ENCODE measurements around the gene SH3RF2.
"Not testable (repeated sequence)": the region's sequence is repeated elsewhere in the genome, so short reads cannot be mapped to it uniquely, and the experiment has no call there.

SH3RF2 gene, protein sequence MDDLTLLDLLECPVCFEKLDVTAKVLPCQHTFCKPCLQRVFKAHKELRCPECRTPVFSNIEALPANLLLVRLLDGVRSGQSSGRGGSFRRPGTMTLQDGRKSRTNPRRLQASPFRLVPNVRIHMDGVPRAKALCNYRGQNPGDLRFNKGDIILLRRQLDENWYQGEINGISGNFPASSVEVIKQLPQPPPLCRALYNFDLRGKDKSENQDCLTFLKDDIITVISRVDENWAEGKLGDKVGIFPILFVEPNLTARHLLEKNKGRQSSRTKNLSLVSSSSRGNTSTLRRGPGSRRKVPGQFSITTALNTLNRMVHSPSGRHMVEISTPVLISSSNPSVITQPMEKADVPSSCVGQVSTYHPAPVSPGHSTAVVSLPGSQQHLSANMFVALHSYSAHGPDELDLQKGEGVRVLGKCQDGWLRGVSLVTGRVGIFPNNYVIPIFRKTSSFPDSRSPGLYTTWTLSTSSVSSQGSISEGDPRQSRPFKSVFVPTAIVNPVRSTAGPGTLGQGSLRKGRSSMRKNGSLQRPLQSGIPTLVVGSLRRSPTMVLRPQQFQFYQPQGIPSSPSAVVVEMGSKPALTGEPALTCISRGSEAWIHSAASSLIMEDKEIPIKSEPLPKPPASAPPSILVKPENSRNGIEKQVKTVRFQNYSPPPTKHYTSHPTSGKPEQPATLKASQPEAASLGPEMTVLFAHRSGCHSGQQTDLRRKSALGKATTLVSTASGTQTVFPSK

DNA sequence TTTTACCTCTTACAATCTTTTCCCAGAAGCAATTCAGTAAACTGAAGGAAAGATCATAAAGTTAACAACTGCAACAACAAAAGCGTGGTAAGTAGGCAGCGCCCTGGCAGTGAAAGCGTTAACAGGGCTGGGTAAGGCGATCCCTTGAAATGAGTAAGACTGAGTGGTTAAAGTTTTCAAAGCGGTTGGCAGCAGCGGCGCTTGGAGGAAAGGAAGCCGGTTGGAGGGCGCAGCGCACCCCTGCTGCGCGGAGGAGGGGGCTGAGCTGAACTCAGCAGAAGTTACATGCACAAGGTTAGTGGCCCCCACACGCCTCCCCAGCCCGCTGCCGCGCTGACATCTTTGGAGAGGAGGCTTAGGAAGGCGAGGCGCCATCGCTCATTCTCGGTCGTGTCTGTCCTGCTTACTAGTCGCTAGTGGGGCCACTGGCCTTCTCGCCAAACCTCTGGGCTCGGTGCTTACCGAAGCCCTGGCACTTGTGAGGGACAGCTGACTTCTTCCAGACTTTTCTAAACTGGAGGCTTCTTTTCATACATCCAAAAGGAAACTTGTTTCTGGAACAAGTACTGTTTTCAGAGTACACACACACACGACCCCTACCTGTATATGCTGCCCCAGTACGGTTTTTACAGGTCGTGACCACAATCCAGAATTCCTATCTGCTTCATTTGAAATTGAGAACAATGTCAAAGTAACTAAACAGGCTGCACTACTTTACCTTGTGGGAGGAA, at the start of gene SH3RF2:
TSS of gene SH3RF2 (plus strand) at position 178 of the 731 bp plus-strand sequence. CDS start 1,351 bp downstream, outside the sequence.
- peak; percentile 92 for DNase-seq (ENCODE audit: low spot score)

DNA sequence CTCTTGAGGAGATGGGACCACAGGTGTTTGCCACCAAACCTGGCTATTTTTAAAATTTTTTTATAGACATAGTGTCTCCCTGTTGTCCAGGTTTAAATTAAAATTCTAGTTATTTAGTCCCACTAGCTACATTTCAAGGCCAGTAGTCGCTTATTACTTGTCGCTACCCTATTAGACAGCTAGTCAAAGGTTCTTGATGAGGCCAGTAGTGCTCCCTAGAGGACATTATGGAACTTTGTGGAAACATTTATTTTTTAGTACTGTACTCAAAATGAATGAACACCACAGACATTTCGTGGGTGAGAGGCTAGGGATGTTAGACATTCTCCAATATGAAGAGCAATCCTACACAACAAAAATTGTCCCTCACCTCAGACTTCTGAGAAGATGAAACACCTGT, 49.2 kb upstream of the SH3RF2 start:
- no peak for DNase-seq (ENCODE audit: low spot score)

DNA sequence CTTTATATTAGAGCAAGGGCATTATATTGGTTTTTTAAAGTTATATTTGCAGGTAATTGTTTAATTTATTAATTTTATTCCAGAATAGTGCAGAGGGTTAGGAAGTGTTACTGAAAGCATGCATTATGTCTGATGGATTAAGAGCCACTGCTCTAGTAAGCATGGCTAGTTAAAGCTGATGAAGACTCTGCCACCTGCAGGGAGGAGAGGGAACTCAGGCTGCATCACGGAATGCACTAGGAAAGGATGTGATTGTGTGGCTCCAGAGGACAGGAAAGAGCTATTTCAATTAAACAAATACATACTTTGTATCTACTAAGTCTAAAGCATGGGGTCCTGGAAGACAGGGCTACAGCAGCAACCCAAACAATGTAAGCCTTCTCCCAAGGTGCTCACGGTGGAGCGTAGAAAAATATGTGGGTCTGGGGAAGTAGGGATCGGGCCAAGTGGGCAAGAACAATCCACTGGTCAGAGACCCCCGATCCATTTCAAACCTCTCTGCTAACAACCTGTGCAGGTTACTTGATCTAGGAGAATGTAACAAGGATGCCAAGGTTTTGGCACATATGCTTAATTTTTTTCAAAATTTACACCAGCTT, 48.3 kb upstream of the SH3RF2 start:
- DNase-seq (ENCODE audit: low spot score), result peak; percentile 65

DNA sequence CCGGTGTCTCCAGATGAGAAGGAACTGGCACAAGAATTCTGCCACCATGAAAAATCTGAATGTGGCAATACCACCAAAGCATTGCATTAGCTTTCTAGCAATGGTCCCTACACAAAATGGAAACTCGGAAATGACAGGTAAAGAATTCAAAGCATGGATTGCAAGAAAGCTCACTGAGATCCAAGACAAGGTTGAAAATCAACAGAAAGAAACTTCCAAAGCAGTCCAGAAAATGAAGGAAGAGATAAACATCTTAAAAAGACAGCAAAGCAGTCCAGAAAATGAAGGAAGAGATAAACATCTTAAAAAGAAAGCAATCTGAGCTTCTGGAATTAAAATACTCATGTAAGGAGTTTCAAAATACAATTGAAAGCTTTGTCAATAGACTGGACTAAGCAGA, 46.8 kb upstream of the SH3RF2 start:
- DNase-seq (ENCODE audit: low spot score), result no peak

DNA sequence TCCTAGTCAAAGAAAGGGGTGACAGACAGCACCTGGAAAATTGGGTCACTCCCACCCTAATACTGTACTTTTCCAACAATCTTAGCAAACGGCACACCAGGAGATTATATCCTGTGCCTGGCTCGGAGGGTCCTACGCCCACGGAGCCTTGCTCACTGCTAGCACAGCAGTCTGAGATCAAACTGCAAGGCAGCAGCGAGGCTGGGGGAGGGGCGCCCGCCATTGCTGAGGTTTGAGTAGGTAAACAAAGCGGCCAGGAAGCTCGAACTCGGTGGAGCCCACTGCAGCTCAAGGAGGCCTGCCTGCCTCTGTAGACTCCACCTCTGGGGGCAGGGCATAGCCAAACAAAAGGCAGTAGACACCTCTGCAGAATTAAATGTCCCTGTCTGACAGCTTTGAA, 45.0 kb upstream of the SH3RF2 start:
- not testable (repeated sequence) for DNase-seq (ENCODE audit: low spot score)

DNA sequence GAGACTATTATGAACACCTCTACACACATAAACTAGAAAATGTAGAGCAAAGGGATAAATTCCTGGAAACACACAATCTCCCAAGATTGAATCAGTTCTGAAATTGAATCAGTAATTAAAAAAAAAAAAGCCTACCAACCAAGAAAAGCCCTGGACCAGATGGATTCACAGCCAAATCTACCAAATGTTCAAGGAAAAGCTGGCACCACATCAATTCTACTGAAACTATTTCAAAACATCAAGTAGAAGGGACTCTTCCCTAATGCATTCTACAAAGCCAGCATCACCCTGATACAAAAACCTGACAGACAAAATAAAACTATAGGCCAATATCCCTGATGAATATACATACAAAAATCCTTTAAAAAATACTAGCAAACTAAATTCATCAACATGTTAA, 38.2 kb upstream of the SH3RF2 start:
- no peak for DNase-seq (ENCODE audit: low spot score)

DNA sequence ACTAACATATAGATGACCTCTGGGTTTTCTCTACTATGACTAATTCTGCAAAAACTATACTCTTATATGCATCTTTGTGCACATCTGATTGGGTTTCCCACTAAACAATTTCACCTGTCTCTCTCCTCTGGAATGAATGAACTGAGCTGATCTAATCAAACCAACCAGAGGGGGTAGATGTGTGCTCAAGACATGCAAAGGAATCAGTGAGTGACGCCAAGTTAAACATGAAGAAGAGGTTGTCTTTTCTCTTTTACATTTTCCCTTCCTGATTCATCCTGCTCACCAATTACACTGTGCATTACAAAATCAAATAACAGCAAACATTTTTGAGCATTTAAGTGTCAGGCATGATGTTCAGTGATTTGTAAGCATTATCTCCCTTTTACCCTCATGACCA, 34.0 kb upstream of the SH3RF2 start:
- no peak for DNase-seq (ENCODE audit: low spot score)

DNA sequence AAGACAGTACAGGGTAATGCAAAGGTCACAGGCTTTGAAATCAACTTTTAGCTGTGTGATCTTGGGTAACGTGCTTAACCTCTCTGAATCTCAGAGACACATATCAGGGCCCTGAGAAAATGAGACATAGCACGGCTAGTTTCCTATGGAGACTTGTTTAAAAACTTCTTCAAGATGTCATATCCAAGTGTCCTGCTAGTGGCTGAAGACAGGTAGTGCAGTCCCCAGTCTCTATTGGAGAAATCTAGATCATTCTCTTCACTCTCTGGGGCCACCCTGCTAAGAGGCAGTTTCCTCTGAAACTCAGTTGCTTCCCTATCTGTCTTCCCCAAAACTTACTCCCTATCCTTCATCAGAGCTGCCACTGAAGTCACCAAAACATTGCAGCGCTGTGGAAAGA, 33.3 kb upstream of the SH3RF2 start:
- peak; percentile 29 for DNase-seq (ENCODE audit: low spot score)

DNA sequence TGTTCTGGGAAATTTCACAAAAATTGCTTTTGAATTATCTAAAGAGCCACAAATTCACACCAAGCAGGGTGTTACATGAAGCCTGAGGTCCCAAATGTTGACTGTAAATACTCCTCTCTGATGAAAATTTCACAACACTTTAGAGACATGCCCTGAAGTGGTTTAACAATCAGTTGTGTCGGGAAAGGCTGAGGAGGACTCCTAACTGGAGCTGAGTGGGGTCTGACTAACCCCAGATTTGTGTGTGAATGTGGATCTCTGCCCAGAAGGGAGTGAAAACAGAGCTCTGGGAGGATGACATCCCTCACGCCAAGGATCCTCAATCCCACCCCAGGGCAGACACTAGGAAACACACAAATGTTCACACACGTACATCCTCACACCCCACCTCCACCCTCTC, 32.5 kb upstream of the SH3RF2 start:
- no peak for DNase-seq (ENCODE audit: low spot score)

DNA sequence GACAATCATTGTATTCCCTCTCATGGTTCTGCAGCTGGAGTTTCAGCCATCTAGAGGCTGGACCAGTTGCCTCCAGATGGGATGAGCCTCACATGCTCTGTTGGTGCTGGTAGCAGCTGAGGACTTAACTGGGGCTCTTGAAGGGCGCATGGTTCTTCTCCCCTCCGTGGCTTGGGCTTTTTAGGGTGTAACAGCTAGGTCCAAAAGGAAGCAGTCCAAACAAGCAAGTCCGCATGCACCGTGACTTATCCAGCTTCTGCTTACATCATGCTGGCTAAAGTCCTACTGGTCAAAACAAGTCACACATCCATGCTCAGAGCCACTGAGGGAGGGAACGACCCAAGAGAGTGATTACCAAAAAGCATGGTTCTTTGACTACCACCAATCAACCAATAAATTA, 31.6 kb upstream of the SH3RF2 start:
- DNase-seq (ENCODE audit: low spot score), result no peak

DNA sequence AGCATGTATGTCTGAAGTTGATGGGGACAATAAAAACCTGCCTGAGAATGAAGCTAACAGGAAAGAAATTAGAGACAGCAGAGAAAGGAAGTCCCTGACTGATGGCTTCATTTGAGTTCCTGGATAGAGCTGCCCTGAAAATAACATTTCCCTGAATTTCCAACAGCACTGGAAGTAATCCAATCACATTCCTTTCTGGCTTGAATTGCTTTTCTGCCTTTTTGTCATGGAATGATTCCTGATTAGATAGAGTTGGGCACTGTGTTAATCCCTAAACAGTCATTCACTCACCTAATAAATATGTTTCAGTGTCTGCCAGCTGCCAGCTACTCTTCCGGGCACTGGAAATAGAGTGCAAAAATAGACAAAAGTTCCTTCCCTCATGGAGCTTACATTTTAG, 30.0 kb upstream of the SH3RF2 start:
- DNase-seq (ENCODE audit: low spot score), result no peak

DNA sequence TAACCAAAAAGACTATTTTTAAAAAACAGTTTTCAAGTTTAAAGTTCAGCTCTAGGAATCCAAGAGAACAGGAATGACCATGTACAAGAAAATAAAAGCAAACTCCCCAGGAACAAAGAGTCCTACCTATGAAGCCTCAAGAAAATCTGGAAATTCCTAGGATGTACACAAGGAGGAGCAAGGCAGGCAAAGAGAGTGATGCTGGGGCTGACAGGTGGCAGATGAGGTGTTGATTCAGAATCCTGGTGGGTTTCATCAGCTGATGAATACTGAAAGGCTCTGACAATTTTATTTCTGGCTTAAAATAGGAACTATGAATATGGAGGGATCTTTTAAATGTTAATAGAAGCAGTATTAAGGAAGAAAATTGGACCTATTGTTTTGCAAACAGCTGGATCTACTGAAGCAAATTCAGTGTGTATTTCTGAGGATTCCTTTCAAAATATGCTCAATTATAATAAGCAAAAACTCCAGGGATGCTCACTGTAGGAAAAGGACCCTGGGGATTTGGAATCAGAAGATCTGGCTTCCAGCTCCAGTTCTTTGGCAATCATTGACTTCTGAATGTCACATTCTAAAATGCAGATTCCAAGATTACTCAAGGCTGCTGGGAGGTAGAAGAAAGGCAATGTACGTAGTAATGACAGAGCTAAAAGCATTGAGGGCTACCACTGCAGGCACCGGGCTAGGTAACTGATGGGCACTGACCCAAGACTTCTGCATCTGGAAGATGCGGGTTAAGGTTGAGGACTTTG, 28.0 kb upstream of the SH3RF2 start:
- peak; percentile 26 for DNase-seq (ENCODE audit: low spot score)

DNA sequence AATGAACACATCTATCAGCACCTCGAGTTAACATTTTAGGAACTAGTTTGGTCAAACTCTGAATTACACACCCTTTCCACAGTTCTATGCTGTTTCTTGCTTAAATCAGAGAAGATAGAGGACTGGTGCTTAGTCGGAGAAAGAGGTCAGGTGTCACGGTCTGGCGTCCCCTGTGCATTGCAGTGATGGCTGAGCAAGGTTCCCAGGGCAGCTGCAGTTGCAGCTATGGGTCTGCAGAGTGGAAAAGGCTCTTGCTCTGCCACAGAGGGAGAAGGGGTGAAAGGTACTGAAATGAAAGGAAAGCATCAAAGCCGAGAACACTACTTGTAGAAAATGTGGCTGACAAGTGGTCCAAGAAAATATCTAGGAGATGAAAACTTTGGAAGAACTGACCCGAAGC, 25.2 kb upstream of the SH3RF2 start:
- no peak for DNase-seq (ENCODE audit: low spot score)

DNA sequence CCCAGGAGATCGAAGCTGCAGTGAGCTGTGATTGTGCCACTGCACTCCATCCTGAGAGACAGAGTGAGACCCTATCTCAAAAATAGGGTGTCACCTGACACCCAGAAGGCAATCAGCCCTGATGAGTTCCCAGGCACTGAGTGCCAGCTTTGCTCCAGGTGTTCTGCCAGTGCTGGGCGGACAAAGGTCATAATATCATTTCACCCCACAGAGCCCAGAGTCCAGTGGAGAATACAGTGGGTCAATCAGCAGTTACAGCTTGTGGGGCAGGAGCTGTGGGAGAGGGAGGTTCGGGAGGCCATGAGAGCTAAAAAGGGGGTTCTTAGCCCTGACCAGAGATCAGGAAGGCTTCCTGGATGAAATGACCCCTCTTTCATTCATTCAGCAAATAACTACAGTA, 24.4 kb upstream of the SH3RF2 start:
- no peak for DNase-seq (ENCODE audit: low spot score)

DNA sequence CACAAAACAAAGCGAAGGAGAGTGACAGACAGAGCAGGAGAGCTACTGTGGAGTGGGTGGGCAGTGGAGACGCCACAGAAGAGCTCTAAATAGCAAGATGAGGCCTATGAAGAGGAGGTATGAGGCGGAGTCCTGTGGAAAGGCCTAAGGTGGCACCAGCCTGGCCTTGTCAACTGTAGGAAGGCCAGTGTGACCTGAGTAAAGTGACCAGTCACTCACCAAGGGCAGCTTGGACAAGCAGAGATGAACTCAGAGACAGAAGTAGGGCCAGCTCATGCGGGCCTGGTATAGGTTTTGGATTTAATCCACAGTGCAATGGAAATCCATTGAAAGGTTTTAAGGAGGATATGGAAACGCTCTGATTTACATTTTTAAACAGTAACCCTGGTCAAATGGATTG, 23.8 kb upstream of the SH3RF2 start:
- DNase-seq (ENCODE audit: low spot score), result no peak

DNA sequence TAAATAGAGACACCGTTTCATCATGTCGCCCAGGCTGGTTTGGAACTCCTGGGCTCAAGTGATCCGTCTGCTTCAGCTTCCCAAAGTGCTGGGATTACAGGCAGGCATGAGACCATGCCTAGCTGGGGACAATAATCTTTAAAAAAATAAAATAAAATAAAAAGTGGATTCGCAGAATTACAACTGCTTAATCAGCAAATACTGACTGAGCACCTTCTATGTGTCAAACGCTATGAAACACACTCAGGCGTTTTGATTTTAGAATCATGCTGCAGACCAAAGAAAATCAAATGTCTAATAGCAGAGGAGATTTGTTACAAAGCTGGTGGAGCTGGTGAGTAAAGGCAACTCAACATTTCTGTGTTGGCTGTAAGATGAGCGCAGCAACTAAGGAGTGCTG, 22.7 kb upstream of the SH3RF2 start:
- DNase-seq (ENCODE audit: low spot score), result no peak

DNA sequence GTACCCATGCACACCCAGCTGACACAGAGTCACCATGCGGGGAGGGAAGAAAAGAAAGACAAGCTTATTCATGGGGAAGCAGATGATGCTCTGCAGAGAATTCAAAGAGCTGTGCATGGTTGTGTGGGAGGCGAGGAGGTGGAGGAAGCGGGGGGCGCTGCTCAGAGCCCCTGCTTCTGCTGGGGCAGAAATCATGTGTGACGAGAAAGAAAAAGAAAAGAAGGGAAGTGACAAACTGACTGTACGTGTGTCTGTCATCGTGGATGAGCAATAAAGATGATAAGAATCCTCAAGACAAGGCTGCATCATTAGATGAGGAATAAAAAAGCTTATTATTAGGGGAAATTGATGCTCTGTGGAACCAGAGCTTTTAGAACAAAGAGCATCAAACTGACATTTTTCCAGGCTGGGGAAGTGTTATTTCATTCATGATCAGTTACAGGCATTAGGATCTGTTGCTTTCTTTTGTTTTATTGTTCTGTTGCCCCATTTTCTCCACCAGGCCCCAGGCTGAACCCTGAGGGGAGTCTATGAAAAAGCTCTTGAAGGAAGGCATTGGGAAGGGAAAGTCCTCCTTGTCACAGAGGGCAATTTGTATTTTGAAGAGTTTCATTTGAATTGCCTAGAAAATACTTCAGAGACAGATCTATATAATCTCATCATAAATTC, 20.3 kb upstream of the SH3RF2 start:
- no peak for DNase-seq (ENCODE audit: low spot score)

DNA sequence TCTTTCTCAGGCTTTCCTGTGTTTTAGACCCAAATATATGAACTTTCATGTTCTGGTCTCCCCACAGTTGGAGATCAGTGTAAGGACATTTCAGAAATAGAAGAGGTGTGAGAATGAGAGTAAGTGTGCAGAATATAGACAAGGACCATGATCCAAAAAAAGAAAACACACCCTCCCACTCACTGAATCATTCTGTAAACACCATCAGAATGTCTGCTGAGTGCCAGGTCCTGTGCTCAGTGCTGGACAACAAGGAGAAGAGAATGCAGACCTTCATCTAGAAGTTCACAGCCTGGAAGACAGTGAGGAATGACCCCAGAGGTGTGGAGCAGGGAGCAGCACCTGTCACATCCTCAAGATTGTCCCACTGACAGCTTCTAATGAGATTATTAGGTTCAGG, 19.1 kb upstream of the SH3RF2 start:
- DNase-seq (ENCODE audit: low spot score), result no peak

DNA sequence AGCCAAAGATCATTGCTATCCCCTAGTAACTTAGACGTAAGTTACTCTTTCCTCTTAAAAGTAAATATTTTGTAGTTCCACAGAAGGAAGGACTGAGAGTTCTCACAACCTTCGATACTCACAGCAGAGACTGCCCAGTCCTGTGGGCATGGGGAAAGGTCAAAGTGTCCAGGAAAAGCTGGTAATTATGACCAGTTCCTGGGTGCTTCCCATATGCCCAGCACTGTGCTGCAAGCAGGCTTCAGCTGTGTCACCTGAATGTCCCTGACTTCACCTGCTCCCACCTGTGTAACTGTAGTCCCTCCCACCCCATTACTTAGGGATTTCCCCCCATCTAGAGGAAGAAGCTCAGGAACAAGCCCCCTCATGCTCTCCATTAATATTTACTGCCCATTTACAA, 18.0 kb upstream of the SH3RF2 start:
- no peak for DNase-seq (ENCODE audit: low spot score)

DNA sequence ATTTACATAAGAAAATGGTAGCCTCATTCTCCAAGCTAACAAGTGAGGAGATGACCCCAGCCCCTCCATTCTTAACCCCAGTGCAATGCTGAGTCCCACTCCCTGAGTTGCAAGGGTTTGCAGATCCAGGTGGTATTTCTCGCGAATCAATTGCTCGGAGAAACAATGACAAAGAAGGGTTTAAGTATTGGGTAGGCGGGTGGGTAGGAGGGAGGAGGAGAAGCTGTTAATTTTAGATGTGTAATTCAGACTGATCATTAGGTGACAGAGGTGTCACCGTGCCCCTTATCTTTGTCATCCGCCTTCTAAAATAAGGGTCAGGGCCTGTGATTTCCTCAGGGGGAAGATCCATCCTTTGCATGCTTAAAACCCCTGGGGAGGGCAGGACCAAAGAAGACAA, 17.0 kb upstream of the SH3RF2 start:
- DNase-seq (ENCODE audit: low spot score), result no peak

DNA sequence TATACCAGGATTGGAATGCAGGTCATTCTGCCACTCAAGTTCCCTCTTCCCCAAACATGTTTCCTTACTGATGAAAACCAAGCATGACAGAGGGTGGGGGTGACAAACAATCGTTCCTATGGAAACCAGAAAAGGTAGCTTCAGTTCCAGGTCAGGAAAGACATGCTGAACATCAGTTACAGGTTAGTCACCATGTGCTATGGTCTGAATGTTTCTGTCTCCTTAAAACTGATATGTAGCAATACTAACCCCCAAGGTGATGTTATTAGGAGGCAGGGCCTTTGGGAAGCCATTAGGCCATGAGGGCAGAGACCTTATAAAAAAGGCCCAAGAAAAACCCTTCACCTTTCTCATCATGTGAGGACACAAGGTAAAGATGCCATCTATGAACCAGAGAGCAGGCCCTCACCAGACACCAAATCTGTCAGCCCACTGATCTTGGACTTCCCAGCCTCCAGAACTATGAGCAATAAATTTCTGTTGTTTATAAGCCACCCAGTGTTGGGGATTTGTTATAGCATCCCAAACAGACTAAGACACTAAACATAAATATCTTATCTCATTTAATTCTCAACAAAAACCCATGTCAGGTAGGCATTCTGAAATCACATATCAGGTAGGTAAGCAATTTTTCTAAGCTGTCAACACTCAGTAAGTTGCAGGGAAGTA, 15.7 kb upstream of the SH3RF2 start:
- no peak for DNase-seq (ENCODE audit: low spot score)
